Adrenal gland (tissue), 5 donors: ENCODE measurements around the gene BOC.

Experiments
- CTCF ChIP-seq, 6 experiments: fragments of 450-650 bp in 4 of 6; fragments of 200-600 bp in 2 of 6; sonication (generic) in 1 of 6; IDR thresholded peaks; 1 replicate in 5 of 6; 2 replicates in 1 of 6; pipeline versions ENCODE4 v1.5.1 to v1.8.0; 2016 to 2021; ENCODE audit warnings: antibody characterized with exemption in 6 of 6, mild to moderate bottlenecking in 2 of 6, moderate library complexity in 1 of 6
- POLR2A ChIP-seq, 2 donors: fragments of 450-650 bp; IDR thresholded peaks; one replicate each; pipeline ENCODE4 v1.6.1; 2017; ENCODE audit warnings: antibody characterized with exemption in 2 of 2, mild to moderate bottlenecking in 2 of 2, moderate library complexity in 1 of 2
- donor health status: DM: no; HTN: no; CAD: no.

- no peak for TF ChIP-seq CTCF (IDR thresholded peaks at IDR 0.05)
- no peak for TF ChIP-seq POLR2A (IDR thresholded peaks at IDR 0.05)
These were observed 30.1 kb downstream of the BOC start for GRCh38 chr3:113241292-113242095.
